Measurements from ENCODE around the gene RPS25.

GRCh38 chr11:119027561-119028345 lies 9.6 kb upstream of the RPS25 start:
- no peak for TF ChIP-seq EZH2 (IDR thresholded peaks at IDR 0.05; ENCODE audit: borderline replicate concordance, low read depth, low read length, poor library complexity, severe bottlenecking)
- TF ChIP-seq CTCF (conservative IDR thresholded peaks at IDR 0.05; ENCODE audit: low read depth, low read length): no peak

Measured in A673 (cell line).